Astrocyte of the hippocampus (primary cell): ENCODE data around the gene ZNF804A.
"Not testable (repeated sequence)": the region's sequence is repeated elsewhere in the genome, so short reads cannot be mapped to it uniquely, and the experiment has no call there.

ENCODE experiments used
- DNase-seq: peaks from one replicate; pipeline ENCODE4 v3.0.0; 2011; ENCODE audit warnings: low read depth, low spot score

The ZNF804A gene

DNA sequence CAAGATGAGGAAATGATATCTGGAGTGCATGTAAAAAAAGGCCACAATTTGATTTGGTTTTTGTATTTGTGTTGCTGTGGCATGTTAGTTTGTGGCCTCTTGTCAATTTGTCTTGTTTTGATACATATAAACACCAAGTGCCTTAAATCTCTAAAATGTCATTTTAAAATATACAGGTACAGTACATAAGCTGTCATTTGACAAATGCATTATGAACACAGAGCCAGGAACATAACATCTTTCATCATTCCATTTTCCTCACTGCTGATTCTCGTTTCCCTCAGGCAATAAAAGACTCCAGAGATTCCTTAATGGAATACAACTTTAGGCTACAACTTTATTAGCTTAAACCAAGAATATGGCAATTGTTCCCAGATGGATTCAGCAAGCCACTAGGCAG lies 217.5 kb downstream of the ZNF804A start:
- DNase-seq: no peak

DNA sequence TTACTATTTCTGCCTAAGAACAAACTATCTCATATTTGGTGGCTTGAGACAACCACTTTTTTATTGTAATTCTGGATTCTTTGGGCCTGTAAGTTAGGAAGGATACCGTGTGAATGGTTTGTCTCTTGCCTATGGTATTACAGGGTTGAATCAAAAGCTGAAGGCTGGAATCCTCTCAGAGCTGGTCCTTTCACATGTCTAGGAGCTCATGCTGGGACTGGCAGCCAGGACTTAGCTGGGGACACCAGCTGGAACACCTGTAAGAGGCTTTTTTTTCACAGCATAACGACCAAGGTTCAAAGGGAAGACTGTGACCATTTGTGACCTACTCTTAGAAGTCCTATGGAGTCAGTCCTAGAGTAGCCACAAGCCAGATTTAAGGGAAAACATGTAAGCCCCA lies 226.3 kb downstream of the ZNF804A start:
- no peak for DNase-seq

DNA sequence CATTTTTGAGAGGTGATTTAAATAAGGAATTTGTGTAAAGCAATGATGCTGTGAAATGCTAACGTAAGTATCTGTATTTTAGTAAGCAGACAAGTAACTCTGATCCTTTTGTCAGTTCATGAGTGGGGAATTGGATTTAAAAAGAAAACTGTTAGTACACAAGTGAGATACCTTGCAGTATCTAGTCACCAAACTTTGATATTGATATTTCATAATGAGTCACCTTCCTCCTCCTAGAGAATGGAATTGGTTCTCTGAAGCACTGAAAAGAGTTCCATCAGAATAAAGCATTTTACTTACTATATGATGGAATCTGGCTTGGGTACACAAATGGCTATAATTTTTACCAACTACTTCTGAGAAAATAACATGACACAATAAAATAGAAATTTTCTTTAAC lies 232.2 kb downstream of the ZNF804A start:
- DNase-seq: no peak

DNA sequence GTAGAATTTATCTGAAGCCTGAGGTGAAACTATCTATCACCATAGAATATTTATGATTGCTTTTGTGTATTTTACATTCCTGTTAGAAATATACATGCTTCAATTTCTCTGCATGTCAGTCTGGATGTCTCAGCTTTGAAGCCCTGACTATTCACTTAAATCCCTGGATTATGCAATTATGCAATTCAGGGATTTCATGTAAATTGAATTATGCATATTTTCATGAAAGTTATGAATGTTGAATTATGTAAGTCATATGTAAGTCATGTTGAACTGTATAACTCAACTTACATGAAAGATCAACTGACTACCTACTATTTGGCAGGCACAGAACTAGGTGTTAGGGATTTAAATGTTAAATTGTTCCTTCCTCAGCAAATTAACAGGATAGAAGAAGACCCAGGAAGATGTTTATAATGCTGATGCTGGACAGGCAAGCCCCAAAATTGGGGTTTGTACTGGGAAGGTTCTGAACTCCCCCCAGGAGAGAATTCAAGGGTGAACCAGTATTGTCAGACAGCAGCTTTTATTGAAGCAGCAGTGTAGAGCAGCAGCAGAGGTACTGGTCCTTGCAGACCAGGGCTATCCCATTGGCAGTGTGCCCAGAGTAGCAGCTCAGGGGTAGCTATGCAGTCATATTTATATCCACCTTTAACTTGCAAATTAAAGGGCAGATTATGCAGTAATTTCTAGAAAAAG lies 236.5 kb downstream of the ZNF804A start:
- DNase-seq: peak; percentile 29

DNA sequence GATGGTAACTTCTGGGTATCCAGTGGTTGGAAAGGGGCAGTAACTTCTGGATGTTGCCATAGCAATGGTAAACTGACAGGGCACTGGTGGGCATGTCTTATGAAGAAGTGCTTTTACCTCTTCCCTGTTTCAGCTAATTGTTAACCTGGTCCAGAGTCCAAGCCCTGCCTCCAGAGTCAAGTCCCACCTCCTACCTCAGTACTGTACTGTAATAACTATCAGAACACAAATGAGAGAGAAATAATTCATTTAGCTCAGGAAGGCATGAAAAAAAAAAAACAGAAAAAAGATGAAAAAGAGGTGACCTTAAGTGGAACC lies 237.0 kb downstream of the ZNF804A start:
- DNase-seq: no peak

DNA sequence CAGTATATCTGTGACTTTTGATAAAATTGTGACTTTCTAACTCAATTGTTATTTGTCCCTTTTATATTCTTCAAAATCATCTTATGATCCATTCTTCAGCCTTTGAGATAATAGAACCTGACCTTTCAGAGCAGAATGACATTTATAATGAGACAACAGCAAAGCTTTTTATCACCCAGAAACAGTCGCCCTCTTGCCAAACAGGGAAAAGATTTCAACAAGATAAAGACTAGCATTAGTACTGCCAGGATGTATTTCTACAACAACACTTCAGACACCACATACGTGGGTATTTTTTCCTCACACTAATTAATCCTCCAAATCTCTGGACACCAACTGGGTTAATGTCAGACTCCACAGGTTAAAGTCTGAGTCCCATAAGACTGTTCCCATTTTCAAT lies 249.0 kb downstream of the ZNF804A start:
- no peak for DNase-seq

DNA sequence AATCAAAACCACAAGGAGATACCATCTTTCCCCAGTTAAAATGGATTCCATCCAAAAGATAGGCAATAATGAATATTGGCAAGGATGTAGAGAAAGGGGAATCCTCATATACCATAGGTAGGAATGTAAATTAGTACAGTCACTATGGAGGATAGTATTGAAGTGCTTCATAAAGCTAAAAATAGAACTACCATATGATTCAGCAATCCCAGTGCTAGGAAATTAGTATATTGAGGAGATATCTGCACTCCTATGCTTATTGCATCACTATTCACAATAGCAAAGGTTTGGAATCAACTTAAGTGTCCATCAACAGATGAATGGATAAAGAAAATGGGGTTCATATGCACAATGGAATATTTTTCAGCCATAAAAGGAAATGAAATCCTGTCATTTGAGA lies 251.2 kb downstream of the ZNF804A start:
- no peak for DNase-seq

DNA sequence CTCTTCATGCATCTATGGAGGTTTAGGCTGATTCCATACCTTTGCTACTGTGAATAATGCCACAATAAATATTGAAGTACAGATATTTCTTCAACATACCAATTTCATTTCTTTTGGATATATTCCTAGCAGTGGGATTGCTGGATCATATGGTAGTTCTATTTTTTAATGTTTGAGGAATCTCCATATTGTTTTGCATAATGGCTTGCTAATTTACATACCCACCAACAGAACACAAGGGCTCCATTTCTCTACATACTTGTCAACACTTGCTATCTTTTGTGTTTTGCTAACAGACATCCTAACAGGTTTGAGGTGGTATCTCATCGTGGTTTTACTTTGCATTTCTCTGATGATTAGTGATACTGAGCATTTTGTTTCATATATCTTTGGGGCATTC lies 253.2 kb downstream of the ZNF804A start:
- DNase-seq: no peak

DNA sequence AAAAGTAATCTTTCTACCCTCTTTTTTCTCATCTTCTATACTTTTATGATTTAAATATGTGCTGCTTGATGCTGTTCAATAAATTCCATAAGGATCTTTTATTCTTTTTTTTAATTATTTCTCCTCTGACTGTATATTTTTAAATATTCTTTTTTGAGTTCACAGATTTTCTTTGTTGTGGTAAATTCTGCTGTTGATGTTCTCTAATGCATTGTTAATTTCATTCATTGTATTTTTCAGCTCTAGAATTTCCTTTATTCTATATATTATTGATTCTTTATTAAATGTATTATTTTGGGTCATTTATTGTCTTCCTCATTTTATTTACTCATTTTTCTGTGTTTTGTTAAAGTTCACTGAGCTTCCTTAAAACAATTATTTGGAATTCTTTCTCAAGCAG lies 260.9 kb downstream of the ZNF804A start:
- no peak for DNase-seq

DNA sequence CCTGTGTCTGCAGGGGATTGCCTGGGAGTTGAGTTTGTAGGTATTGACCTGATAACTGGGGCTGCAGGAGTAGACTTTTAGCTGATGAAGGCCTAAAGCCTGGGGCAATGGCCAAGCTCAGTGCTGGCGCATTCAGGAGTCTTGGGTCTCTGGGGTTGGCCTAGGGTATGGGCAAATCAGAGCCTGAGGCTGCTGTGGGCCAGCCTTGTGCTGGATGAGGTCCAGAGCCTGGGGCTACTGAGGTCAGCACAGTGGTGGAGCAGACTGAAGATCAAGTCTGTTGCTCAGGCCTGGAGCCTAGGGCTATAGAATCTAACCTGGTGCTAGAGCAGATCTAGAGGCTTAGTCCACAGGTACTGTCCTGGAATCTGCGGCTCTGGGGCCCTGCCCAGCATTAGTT lies 262.4 kb downstream of the ZNF804A start:
- no peak for DNase-seq

DNA sequence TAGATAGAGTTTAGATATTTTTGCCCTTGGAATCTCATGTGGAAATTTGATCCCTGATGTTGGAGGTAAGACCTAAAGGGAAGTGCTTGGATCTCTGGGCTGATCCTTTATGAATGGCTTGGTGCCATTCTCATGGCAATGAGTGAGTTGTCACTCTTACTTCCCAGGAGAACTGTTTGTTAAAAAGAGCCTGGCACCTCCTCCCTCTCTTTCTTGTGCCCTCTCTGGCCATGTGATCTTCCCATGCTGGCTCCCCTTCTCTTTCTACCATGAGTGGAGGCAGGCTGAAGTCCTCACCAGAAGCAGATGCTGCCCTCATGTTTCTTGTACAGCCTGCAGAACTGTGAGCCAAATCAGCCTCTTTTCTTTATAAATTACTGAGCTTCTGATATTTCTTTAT lies 276.9 kb downstream of the ZNF804A start:
- no peak for DNase-seq

DNA sequence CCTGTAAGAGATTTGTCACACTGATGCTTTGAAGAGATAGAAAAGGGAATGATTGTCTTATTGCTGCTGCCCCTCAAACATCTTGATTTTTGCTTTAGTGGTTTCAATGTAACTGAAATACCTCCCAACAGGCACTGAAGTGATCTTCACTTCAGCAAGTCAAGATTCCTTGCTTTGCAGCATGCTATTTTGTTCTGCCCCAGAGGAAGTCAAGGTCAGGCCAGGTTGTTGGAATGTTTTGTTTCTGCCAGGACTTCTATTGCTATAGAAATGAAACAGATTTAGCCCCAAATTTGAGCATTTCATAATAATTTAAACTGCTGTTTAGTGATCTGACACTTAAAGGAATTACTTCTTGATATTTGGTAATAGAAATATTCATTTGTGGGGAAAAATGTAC lies 277.6 kb downstream of the ZNF804A start:
- DNase-seq: no peak

DNA sequence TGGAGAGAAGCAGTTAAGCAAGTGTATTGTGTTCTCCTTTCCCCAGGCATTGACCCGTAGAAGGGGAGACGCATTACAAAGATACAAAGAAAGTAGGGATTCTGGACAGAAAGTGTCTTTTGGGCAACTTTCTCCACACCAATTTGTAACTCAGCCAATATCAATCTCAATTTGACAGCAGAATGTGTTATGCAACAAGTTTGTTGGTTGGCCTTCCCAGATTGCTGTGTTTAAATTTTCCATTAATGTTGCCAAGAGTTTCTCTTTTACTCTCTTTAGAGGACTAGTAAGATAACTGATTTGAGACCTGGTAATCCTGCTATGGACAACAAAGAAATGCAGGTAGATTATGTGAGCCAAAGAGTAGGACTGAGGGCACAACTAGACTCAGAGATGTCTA lies 279.6 kb downstream of the ZNF804A start:
- peak; percentile 50 for DNase-seq

DNA sequence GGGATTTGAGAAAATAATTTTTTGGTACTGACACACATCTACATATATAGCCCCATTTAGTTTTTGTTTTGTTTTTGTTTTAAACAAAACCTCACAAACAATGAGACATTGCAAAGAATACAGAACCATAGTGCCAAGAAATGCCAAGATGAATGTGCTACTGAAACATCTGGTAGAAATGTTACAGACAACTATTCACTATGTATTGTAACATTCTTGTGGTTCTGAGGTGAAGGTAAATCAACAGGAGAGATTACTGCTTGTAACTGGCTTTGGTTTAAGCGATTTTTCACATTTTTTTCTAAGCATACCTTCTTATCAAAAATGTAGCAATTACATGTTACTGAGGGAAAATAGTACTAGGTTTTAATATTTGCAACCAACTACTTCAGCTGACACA lies 281.3 kb downstream of the ZNF804A start:
- peak; percentile 63 for DNase-seq

DNA sequence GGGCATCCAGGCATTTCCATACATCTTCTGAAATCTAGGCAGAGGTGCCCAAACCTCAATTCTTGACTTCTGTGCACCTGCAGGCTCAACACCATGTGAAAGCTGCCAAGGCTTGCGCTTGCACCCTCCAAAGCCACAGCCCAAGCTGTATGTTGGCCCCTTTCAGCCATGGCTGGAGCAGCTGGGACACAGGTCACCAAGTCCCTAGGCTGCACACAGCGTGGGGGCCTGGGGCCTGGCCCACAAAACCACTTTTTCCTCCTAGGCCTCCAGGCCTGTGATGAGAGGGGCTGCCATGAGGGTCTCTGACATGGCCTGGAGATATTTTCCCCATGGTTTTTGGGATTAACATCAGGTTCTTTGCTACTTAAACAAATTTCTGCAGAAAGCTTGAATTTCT lies 288.3 kb downstream of the ZNF804A start:
- not testable (repeated sequence) for DNase-seq

DNA sequence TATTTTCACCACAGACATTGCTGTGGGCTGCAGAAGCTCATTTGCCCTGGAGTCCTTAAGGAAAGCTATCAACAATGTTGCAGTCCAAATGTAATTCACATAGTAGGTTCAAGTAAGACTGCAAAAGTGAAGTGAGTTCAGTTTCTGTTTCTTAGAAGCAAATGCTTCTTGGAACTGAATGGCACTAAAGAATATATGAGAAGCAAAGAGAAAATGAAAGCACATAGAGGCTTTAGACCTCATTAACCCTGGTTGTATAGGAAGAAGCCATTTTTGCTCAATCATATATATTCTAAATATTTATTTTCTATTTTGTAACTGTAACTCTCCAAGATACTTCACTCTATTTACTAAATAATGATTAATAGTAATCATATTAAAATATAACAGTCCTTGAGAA lies 292.0 kb downstream of the ZNF804A start:
- no peak for DNase-seq

DNA sequence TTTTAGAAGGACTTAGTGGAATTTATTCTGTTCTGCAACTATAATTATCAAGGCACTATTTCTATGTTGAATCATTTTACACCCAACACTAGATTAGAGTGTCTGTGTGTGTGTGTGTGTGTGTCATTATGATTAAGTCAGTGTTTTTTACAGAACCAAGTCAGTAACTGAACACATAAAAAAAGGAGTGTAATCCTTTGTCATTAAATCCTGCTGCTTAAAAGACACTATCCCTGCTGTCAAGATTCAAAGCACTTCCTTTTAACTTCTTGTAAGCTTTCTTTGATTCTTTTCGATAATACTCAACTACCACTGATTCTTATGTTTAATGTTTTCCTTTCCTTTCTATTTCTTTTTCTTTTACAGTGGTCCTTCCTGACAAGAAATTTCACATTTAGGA lies 306.7 kb downstream of the ZNF804A start:
- DNase-seq: no peak

DNA sequence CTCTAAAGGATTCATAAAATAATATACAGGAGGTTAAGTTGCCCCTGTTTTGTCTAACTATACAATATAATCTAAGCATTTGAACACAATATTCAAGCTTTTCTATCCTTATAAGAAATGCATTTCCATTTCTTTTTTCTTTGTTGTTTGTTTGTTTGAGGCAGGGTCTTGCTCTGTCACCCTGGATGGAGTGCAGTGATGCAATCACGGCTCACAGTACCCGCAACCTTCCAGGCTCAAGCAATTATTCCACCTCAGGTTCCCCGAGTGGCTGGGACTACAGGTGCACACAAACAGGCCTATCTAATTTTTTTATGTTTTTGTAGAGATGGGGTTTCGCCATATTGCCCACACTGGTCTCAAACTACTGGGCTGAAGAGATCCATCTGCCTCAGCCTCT lies 307.8 kb downstream of the ZNF804A start:
- no peak for DNase-seq

DNA sequence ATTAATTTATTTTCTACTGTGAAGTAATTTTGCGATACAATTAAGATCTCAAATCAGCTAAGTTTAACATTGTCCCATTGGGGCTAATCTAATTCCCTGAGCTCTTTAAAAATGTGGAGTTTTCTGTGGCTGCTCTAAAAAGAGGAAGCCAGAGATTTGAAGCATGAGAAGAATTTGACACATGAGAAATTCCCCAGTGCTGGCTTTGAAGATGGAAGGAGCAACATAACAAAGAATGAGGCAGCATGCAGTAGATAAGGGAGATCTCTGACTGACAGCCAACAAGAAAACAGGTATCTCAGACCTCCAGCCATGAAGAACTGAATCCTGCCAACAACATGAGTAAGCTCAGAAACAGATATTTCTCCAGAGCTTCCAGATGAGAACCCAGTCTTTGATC lies 308.4 kb downstream of the ZNF804A start:
- DNase-seq: peak; percentile 69

DNA sequence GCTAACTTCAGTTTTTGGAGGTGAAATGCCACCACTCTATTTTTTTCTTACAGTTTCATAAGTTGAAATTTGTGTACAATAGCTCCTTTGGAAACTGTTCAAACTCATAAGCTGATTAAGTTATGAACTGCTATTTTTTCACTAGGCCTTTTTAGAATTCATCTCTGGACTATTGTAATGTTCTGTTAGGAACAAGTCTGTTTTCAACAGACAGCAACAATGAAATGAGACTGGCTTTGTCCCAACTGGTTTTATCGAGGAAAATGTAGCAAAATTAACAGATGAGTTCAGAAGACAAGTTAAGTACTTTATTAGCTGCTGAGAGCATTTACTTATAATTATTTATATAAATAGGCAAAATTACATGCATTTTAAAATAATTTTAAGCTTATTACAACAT lies 310.6 kb downstream of the ZNF804A start:
- no peak for DNase-seq

DNA sequence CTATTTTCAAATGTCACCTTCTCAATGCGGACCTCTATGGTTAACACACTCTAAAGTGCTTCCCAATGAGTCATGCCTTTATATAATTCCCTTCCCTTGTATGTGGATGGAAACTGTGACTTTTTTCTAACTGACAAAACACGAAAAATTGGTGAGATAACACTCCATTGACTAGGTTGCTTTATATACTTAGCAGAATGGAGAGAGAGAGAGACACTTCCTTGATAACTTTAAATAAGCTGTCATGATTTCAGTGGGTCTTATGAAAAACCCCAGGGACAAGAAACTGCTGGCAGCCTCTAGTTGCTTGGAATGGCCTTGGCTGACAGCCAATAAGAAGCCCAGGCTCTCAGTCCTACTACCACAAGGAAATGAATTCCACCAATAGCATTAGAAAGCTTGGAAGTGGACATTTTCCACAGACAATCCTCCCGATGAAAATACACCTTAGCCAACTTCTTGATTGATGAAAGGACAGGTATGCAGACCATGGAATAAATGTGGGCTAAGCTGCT lies 322.2 kb downstream of the ZNF804A start:
- peak; percentile 67 for DNase-seq

DNA sequence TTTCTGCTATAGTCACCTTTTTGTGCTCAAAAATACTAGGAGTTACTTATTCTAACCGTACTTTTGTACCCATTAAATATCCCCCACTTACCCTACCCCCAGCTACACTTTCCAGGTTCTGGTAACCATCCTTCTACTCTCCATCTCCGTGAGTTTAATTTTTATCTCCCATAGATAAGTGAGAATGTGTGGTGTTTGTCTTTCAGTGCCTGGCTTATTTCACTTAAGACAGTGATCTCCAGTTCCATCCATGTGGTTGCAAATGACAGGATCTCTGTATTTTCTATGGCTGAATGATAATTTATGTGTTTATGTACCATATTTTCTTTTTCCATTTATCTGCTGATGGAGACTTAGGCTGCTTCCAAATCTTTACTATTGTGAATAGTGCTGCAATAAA lies 323.3 kb downstream of the ZNF804A start:
- DNase-seq: no peak

DNA sequence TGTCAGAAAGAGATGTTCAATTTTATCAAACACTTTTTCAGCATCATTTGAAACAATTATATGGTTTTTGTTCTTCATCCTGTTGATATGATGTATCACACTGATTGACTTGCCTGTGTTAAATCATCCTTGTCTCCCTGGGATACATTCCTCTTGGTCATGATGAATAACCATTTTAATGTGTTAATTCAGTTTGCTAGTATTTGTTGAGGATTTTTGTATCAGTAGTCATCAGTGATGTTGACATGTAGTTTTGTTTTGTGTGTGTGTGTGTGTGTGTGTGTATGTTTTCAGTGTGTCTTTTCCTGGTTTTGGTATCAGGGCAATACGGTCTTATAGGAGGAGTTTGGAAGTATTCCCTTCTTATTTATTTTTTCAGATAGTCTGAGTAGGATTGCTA lies 325.4 kb downstream of the ZNF804A start:
- DNase-seq: no peak

DNA sequence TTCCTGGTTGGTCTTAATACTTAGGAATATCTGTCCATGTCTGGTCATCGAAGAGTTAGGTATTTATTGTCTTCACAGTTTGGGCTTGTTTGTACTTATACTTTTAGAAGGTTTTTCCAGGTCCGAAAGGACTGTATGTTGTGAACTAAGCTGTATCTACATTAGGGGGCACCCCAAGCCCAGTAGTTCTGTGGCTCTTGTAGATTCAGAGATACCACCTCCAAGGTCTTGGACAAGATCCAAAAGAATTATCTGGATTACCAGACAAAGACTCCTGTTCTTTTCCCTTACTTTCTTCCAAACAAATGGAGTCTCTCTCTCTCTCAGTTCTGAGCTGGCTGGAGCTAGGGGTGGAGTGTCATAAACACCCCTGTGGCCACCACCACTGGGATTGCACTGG lies 328.7 kb downstream of the ZNF804A start:
- no peak for DNase-seq
